Stimulated activated CD8-positive, alpha-beta memory T cell treated with anti-CD3 and anti-CD28 coated beads, Interleukin-2, amount 100 ng/mL, for 1 hour (primary cell): ENCODE measurements around the gene MUC5AC.

Source experiments
- DNase-seq, 2 donors: peaks; one replicate each; pipeline ENCODE4 v3.0.0-alpha.2; 2020; ENCODE audit warnings: low read depth in 2 of 2

MUC5AC gene

GRCh38 chr11:1194977-1195681 is 37.4 kb downstream of the MUC5AC start:
- DNase-seq = no peak

GRCh38 chr11:1195682-1196515 is 38.1 kb downstream of the MUC5AC start:
- DNase-seq = no peak

- no peak for DNase-seq
Observed at GRCh38 chr11:1196516-1197391, 39.0 kb downstream of the MUC5AC start.

- no peak for DNase-seq
Observed at GRCh38 chr11:1197431-1197885, 39.7 kb downstream of the MUC5AC start.

GRCh38 chr11:1197886-1198560 is 40.3 kb downstream of the MUC5AC start:
- DNase-seq = no peak

- no peak for DNase-seq
Observed at GRCh38 chr11:1198561-1199240, 40.9 kb downstream of the MUC5AC start.

- DNase-seq = no peak
Observed at GRCh38 chr11:1199241-1199750, 41.5 kb downstream of the MUC5AC start.

GRCh38 chr11:1199751-1200610 is 42.2 kb downstream of the MUC5AC start:
- DNase-seq = no peak

- no peak for DNase-seq
Observed at GRCh38 chr11:1200611-1201191, 42.9 kb downstream of the MUC5AC start.

- no peak for DNase-seq
Observed at GRCh38 chr11:1201395-1202153, 43.8 kb downstream of the MUC5AC start.

- DNase-seq = no peak
Observed at GRCh38 chr11:1202154-1202775, 44.5 kb downstream of the MUC5AC start.

- peak in 1 of 2 donors; percentile 33 for DNase-seq
Observed at GRCh38 chr11:1202776-1203504, 45.2 kb downstream of the MUC5AC start.

GRCh38 chr11:1203505-1204271 is 45.9 kb downstream of the MUC5AC start:
- no peak for DNase-seq

GRCh38 chr11:1204381-1205101 is 46.8 kb downstream of the MUC5AC start:
- no peak for DNase-seq

GRCh38 chr11:1205121-1205986 is 47.6 kb downstream of the MUC5AC start:
- DNase-seq = no peak
